Muscle of back (tissue), 11 donors: ENCODE data around the gene ST6GALNAC2. TPM values are rescaled to one million over a fixed set of nuclear protein-coding genes. Genes with fewer than 3 reads are reported as not detected.

Experiments
- DNase-seq, 3 donors: peaks; one replicate each; pipeline versions ENCODE4 v3.0.0 to v3.0.0-alpha.2; 2013
- polyA plus RNA-seq, 10 donors: library from polyadenylated mRNA; unstranded; fragments of 120-200 nt; gene quantifications; one replicate each; pipeline ENCODE4 v1.2.1, GENCODE V29; 2013; ENCODE audit not compliant: insufficient read length in 10 of 10

The ST6GALNAC2 gene
- polyA plus RNA-seq, 10 donors: 1.3 to 7.4 (median 2.2) TPM

- DNase-seq: no peak
Observed at GRCh38 chr17:76601065-76601464, 15.4 kb upstream of the ST6GALNAC2 start.

- DNase-seq: no peak
Observed at GRCh38 chr17:76599694-76600460, 14.2 kb upstream of the ST6GALNAC2 start.

DNA sequence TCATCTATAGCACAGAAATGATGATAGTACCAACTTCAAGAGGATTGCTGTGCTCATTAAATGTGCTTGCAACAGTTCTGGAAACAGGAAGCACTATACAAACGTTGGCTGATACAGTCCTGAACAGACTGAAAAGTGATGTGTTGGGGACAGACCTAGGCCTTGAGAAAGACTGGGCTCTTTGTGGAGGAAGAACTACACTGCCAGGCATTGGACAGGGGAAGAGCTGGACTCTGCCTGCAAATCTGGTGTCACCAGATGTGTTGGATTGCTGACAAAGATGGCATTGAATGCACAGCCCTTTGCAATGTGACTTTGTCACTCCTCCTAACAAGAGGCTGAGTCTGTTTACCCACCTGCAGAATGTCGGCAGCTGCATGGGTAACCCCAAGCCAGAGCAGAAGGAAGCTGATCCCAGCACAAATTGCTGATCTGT, 12.4 kb upstream of the ST6GALNAC2 start:
- no peak for DNase-seq

- no peak for DNase-seq
Observed at GRCh38 chr17:76597156-76598003, 11.7 kb upstream of the ST6GALNAC2 start.

DNA sequence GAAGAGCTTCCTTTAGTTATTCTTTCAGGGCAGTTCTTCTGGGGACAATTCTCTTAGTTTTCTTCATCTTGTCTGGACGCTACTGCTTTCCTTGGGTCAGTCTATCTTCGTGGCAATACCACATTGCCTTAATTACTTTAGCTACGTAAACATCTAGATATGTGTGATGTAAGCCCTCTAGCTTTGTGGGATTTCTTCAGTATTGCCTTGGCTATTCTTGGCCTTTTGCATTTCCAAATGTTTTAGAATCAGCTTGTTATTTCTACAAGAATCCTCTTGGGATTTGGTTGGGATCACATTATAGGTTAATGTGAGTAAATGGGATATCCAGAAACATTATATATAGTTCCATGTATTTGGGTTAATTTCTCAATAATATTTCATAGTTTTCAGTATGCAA, 9.0 kb upstream of the ST6GALNAC2 start:
- DNase-seq: no peak

DNA sequence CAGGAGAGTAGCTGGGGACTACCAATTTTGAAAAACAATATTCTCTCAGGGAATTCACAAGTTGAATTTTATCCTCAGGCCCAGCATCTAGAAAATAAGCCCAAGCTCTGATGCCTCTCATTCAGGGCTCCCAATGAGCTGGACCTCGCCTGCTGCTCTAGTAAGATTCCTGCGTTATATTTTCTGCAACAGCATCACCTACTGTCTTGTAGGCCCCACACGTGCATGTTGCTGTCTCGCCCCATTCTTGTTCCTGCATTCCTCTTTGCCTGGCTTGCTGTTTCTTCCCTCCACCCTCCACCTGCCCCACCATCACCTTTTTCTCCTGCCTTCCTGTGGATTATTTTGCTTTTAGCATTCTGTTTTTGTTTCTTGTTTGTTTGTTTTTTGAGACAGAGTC, 8.3 kb upstream of the ST6GALNAC2 start:
- no peak for DNase-seq

- no peak for DNase-seq
Observed at GRCh38 chr17:76593384-76593826, 7.7 kb upstream of the ST6GALNAC2 start.

DNA sequence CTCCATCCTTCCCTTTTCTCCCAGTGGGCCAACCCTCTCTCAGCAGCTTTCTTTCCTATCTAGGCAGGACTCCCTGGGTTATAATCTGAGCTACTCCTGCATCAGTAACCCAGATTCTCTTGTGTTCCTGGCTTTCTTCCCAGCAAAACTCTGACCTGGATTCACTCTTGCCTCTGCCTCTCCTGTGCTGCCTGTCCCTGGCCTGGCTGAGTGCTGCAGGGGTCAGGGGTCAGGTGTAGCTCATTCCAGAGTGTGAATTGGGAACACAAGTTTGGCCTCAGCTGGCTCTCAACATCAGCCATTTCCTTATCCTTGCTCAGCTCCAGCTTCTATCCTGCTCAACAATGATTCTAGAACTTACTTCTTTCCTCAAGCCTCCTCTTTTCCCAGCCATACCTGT, 2.5 kb upstream of the ST6GALNAC2 start:
- DNase-seq: no peak

DNA sequence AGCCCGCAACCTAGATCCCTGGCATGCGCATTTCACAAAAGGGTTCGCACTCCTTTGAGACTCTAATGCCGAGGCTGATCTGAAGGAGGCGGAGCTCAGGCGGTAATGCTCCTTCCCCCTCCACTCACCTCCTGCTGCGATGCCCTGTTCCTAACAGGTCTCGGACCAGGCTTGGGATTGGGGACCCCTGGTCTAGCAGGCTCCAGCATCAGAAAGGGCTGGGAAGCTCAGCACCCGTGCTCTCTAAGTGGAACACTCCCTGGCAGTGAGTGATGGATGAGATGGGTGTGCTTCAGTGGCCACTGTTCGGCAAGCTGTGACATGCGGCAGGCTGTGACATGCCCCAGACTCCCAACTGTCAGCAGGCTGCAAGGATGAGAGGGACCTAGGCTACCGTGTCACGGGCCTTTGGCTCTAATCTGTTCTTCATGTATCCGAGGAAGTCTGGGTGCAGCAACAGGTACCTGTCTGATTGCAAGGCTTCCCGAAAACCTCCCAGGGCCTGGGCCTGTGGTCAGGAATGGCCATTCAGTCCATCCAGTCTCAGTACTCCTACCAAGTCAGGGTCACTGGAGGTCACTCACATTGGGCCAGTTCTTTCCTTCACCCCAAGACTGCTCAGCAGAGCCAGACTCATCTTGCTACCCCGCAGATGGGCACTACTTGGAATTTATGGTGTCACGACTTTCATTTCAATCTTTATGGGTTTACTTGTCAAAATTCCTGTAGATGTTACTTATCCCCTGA, 1.3 kb upstream of the ST6GALNAC2 start:
- no peak for DNase-seq

DNA sequence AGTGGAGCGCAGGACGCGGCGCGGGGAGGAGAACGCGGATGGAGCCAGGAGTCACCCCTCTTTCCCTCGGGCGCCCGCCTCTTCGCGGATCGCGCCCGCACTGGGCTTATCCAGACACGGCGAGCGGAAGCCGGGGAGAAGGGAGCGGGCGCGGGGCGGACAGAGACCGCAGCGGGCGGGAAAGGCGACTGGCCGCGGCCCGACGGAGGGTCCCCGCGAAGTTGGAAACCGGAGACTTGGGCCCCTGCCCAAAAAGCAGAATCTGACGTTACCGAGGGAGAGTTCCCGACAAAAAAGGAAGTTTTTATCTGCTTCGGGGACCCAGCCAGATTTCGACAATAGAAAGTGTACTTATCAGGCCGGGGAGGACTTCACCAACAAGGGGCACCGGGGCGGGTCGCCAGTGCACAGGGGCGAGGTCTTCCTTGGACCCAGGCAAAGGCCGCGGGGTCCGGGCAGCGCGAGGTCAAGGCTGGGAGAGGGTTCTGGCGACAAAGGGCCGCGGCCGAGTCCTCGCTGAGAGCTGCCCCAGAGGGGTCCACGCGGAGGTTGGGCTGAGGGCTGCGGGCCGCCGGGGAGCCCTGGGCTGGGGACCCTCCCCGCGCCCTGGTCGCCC, 519 bp downstream of the ST6GALNAC2 start:
- peak in 1 of 3 donors; percentile 64 for DNase-seq

GRCh38 chr17:76584427-76585032, 1.1 kb downstream of the ST6GALNAC2 start:
- DNase-seq: no peak

DNA sequence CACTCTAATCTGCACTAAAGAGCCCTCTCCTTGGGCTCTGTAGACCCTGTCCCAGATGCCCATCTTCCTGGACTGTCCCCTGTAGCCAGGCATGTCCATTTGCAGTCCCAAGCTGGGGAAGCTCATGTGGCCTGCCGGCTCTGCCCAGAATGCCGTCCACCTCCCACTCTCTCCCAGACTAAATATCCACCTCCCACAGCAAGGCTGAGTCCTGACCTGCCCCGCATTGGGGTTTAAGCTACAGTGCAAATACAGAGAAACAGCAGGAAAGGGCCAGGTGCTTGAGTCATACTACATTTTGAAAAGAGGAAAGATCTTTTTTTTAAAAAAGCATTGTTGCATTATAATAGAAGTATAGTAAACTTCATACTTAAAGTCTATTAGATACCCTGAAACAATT, 3.0 kb downstream of the ST6GALNAC2 start:
- DNase-seq: no peak

- no peak for DNase-seq
Observed at GRCh38 chr17:76581515-76581914, 4.1 kb downstream of the ST6GALNAC2 start.

DNA sequence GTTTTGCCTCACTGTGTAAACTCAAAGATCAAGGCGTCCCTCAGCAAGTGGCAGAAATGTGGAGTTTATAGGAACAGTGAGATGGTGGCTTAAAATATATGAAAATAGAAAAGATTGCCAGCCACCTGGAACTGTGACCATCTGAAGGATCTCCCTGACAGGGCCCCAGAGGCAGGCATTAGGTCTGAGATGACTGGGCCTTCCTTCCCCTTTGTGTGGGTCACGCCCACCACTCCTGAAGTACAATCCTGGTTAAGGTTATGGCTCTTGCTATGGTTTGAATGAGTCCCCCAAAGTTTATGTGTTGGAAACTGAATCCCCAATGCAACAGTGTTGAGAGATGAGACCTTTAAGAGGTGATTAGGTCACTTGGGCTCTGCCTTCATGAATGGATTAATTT, 6.4 kb downstream of the ST6GALNAC2 start:
- DNase-seq: no peak

DNA sequence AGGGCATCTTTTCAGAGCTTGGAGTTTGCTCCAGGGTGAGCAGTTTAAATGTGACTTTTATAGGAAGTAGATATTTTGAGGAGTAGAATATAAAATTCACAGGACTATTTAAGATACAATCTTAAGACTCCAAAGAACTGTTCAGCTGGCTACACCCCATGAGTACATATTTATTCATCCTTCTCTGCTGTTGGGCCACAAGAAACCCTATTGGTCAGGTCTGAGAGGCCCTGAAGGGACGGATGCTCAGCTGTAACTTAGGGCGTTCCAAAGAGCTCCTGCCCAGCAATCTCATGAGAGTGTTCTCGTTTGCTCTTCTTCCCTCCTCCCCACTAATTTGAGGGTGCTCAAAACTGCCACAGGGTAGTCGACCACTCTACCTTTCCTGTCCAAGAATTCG, 7.3 kb downstream of the ST6GALNAC2 start:
- DNase-seq: no peak

DNA sequence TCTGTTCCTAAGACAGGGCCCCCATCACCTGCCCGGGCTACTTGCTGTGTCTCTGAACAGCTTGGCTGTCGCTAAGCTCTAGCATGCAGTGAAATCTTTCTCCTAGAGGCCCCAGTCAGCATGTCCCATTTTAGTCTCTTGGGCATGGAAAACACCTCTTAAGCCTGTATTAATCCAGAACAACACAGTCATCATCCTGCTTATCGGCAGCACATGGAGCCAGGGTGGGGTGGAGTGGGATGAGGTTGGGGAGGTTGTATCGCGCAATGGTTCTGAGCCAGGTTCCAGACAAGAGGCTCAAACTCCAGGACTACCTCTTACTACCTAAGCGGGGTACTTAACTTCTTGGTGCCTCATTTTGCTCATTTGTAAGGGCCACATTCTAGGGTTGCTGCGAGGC, 7.8 kb downstream of the ST6GALNAC2 start:
- no peak for DNase-seq

DNA sequence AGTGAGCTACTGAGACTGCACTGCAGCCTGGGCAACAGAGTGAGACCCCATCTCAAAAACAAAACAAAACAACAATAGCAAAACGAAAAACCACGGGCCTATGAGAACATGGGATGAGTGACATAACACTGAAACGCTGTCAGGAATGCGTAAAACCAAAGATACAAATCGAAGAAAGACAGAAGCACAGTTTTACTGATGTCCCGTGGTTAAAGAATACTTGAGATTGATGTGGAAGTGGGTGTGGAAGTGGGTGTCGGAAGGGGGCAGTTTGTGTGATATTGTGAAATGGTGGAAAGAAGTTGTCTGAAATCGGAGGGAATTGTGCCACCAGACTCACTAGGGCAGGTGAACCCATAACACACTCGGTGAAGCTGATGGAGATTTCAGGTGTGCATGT, 9.5 kb downstream of the ST6GALNAC2 start:
- no peak for DNase-seq

DNA sequence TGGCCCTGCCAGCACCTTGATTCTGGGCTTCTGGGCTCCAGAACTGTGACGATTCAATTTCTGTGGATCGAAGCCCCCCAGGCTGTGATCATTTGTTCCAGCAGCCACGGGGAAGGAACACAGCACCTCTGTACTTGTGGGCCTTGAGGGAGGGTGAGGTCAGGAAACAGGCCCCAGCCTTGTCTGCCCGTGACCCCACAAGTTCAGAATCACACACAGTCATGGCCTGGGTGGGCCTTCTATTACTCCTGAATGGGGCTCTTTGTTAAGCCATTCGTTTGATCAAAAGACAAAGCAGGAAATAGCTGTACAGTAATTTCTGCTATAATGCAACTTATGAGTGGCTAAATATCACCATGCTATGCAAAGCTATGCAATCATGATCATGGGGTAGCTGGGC, 10.1 kb downstream of the ST6GALNAC2 start:
- no peak for DNase-seq

- DNase-seq: no peak
Observed at GRCh38 chr17:76574166-76574565, 11.5 kb downstream of the ST6GALNAC2 start.

GRCh38 chr17:76573096-76573495, 12.6 kb downstream of the ST6GALNAC2 start:
- no peak for DNase-seq

- no peak for DNase-seq
Observed at GRCh38 chr17:76572201-76572910, 13.3 kb downstream of the ST6GALNAC2 start.
